Bronchial epithelial cell (primary cell): ENCODE results near the gene SLC35D3. TPM values are rescaled to one million over a fixed set of nuclear protein-coding genes. Genes with fewer than 3 reads are reported as not detected.
"Not testable (repeated sequence)": the region's sequence is repeated elsewhere in the genome, so short reads cannot be mapped to it uniquely, and the experiment has no call there.

Experiments
- DNase-seq: peaks from one replicate; pipeline ENCODE4 v3.0.0-alpha.2; 2010; ENCODE audit warnings: low read depth
- FAIRE-seq: peaks from 2 replicates; lab custom pipeline; 2011; peaks lifted over from hg19 to GRCh38; lab: Jason Lieb, UNC
- H3K27me3 ChIP-seq: 2 replicates; pipeline ENCODE4 v1.5.1; 2011; ENCODE audit warnings: low read length; ENCODE audit not compliant: control insufficient read depth, insufficient read depth
- H3K36me3 ChIP-seq: 2 replicates; pipeline ENCODE4 v1.5.1; 2011; ENCODE audit warnings: low read length; ENCODE audit not compliant: control insufficient read depth, insufficient read depth
- H3K4me3 ChIP-seq: 2 replicates; pipeline ENCODE4 v1.5.1; 2011; ENCODE audit warnings: mild to moderate bottlenecking, low read depth, low read length, control low read depth
- total RNA-seq: library from RNA; depleted of rRNA; stranded (reverse); fragments of >200 nt; gene quantifications from 2 replicates; pipeline ENCODE4 v1.2.1, GENCODE V29; 2014
- TF ChIP-seq, protein P1 (sequence below): IDR thresholded peaks from 2 replicates; pipeline ENCODE4 v1.5.1; 2011; ENCODE audit warnings: mild to moderate bottlenecking, moderate library complexity, low read length, control low read depth, inconsistent platforms; ENCODE audit not compliant: insufficient read depth, severe bottlenecking

The SLC35D3 gene
- total RNA-seq, 1 donor from 2014 or later, result not detected

- H3K36me3 ChIP-seq, result no peaks in the 10 kb centered on the region
- TF ChIP-seq, protein P1, sequence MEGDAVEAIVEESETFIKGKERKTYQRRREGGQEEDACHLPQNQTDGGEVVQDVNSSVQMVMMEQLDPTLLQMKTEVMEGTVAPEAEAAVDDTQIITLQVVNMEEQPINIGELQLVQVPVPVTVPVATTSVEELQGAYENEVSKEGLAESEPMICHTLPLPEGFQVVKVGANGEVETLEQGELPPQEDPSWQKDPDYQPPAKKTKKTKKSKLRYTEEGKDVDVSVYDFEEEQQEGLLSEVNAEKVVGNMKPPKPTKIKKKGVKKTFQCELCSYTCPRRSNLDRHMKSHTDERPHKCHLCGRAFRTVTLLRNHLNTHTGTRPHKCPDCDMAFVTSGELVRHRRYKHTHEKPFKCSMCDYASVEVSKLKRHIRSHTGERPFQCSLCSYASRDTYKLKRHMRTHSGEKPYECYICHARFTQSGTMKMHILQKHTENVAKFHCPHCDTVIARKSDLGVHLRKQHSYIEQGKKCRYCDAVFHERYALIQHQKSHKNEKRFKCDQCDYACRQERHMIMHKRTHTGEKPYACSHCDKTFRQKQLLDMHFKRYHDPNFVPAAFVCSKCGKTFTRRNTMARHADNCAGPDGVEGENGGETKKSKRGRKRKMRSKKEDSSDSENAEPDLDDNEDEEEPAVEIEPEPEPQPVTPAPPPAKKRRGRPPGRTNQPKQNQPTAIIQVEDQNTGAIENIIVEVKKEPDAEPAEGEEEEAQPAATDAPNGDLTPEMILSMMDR, result no peak
- DNase-seq, result no peak
- no peak for FAIRE-seq
- no peak overlapping the region for H3K4me3 ChIP-seq
- peaks cover 2% of the 10 kb centered on the region for H3K27me3 ChIP-seq
Measured at GRCh38 chr6:136947037-136947436, 24.9 kb downstream of the SLC35D3 start.

DNA sequence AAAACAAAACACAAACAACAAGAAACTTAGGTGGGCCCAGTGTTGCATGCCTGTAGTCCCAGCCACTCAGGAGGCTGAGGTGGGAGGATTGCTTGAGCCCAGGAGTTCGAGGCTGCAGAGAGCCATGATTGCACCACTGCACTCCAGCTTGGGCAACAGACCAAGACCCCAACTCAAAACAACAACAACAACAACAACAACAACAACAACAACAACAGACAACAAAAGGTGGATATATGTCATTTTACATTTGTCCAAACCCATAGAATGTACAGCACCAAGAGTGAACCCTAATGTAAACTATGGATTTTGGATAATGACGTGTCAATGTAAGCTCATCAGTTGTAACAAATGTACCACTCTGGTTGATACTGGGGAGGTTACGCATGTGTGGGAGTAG lies 27.9 kb downstream of the SLC35D3 start:
- H3K4me3 ChIP-seq, FAIRE-seq: not testable (repeated sequence)

GRCh38 chr6:136950436-136951126 lies 28.5 kb downstream of the SLC35D3 start:
- Histone ChIP-seq H3K36me3 (no peaks in the 10 kb centered on the region), H3K4me3 (no peak overlapping the region), H3K27me3 (no peaks in the 10 kb centered on the region)
- FAIRE-seq, result no peak
- no peak for DNase-seq
- TF ChIP-seq, protein P1, result no peak

More for the DNA sequence above, 27.9 kb downstream of the SLC35D3 start:
- H3K36me3 ChIP-seq, DNase-seq, H3K27me3 ChIP-seq: not testable (repeated sequence)

DNA sequence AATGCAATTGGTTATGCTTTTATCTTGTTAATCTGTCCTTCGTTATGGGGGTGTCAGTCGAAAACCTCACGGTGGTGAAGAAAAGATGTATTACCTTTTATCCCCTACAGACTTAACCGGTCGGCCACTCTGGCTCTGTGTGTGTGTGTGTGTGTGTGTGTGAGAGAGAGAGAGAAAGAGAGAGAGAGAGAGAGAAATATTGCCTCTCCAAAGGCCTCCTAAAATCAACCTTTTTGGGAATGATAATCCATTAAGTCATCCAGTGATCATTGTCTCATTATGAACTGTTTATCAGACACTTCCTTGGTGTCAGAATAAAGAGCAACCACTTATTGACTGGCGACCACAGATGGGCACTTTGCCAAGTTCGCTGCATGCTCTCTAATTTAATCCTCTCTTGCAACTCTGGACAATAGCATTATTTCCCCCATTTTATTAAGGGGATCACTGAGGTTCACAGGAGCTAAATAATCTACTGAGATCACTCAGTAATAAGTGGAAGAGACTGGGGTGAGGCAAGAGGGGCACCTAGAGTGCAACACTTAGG lies 30.7 kb downstream of the SLC35D3 start:
- Histone ChIP-seq H3K36me3 (no peaks in the 10 kb centered on the region), H3K4me3 (no peak overlapping the region), H3K27me3 (no peaks in the 10 kb centered on the region)
- TF ChIP-seq, protein P1, result no peak
- no peak for FAIRE-seq
- DNase-seq, result no peak

GRCh38 chr6:136955123-136955522 lies 33.0 kb downstream of the SLC35D3 start:
- no peak for DNase-seq
- H3K27me3 ChIP-seq, result no peaks in the 10 kb centered on the region
- H3K36me3 ChIP-seq, result no peaks in the 10 kb centered on the region
- H3K4me3 ChIP-seq, result no peak overlapping the region
- peak; percentile 79 for FAIRE-seq
- TF ChIP-seq, protein P1, result no peak

- FAIRE-seq, result no peak
- H3K36me3 ChIP-seq, result no peaks in the 10 kb centered on the region
- H3K4me3 ChIP-seq, result no peak overlapping the region
- no peaks in the 10 kb centered on the region for H3K27me3 ChIP-seq
- DNase-seq, result no peak
- TF ChIP-seq, protein P1, result no peak
Measured at GRCh38 chr6:136956590-136957544, 34.8 kb downstream of the SLC35D3 start.
